Activated CD4-positive, alpha-beta memory T cell treated with anti-CD3 and anti-CD28 coated beads, Interleukin-2, amount 10 ng/mL, durations not matched to agents 7 days and 5 days (primary cell): ENCODE data around the gene GPR142. TPM values are rescaled to one million over a fixed set of nuclear protein-coding genes. Genes with fewer than 3 reads are reported as not detected.
"Not testable (repeated sequence)": the region's sequence is repeated elsewhere in the genome, so short reads cannot be mapped to it uniquely, and the experiment has no call there.

ENCODE experiments used
- CTCF ChIA-PET: fragments of 350-600 bp; sonication (Branson Sonifier 250); formaldehyde crosslinking; loops from one replicate; lab custom pipeline; 2021; ENCODE audit warnings: antibody characterized with exemption, inconsistent platforms; lab: Charles Lee
- POLR2A ChIA-PET: fragments of 350-600 bp; sonication (Branson Sonifier 250); formaldehyde crosslinking; loops from one replicate; lab custom pipeline; 2021; ENCODE audit warnings: antibody characterized with exemption; lab: Charles Lee
- DNase-seq: peaks from one replicate; pipeline ENCODE4 v3.0.0-alpha.2; 2020
- H3K27ac Mint-ChIP-seq: one replicate; pipeline ENCODE4 v1.8.0; 2021; ENCODE audit warnings: mild to moderate bottlenecking, mixed read lengths
- H3K27me3 Mint-ChIP-seq: one replicate; pipeline ENCODE4 v1.8.0; 2021; ENCODE audit warnings: mixed read lengths
- H3K36me3 Mint-ChIP-seq: one replicate; pipeline ENCODE4 v1.8.0; 2021; ENCODE audit warnings: low read depth, mixed read lengths
- H3K4me1 Mint-ChIP-seq: one replicate; pipeline ENCODE4 v1.8.0; 2021; ENCODE audit warnings: mixed read lengths
- H3K4me3 Mint-ChIP-seq: one replicate; pipeline ENCODE4 v1.8.0; 2021; ENCODE audit warnings: mild to moderate bottlenecking, mixed read lengths
- H3K9me3 Mint-ChIP-seq: one replicate; pipeline ENCODE4 v1.8.0; 2021; ENCODE audit warnings: mixed read lengths
- total RNA-seq, 2 experiments: library from RNA; stranded (reverse); gene quantifications; one replicate each; pipeline ENCODE4 v1.2.3, GENCODE V29; 2021

The GPR142 gene
- total RNA-seq, 2 experiments from 2014 or later = 0.15 TPM; not detected in 1

DNA sequence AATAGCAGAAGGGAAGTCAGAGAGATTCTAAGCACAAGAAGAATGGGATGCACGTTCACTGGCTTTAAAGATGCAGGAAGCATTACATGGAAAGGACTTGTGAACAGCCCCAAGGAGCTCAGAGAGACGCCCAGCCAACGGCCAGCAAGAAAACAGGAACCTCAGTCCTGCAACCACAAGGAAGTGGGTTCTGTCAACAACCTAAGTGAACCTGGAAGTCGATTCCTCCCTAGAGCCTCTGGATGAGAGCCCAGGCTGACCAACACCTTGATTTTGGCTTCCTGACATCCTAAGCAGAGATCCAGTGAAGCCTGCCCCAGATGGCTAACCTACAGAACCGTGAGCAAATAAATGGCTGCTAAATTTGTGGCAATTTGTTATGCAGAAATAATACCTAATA lies 24.5 kb downstream of the GPR142 start:
- no peaks in the 10 kb centered on the region for H3K9me3 Mint-ChIP-seq
- H3K4me3 Mint-ChIP-seq = no peak overlapping the region
- CTCF ChIA-PET = interaction anchor here (1.0 to 4.9 kb wide), 3 partner anchors 11 to 100 kb away, joined by 3 to 29 read pairs (median 4); no protein-coding TSS in a partner anchor
- H3K36me3 Mint-ChIP-seq = no peaks in the 10 kb centered on the region
- peaks cover 3% of the 10 kb centered on the region for H3K4me1 Mint-ChIP-seq
- no peak overlapping the region for H3K27ac Mint-ChIP-seq
- POLR2A ChIA-PET = no interaction called here
- H3K27me3 Mint-ChIP-seq = peaks cover 2% of the 10 kb centered on the region
- DNase-seq = no peak

GRCh38 chr17:74392848-74393247 lies 25.5 kb downstream of the GPR142 start:
- DNase-seq = no peak
- peaks cover 5% of the 10 kb centered on the region for H3K27me3 Mint-ChIP-seq
- peaks cover 3% of the 10 kb centered on the region for H3K4me1 Mint-ChIP-seq
- H3K4me3 Mint-ChIP-seq = no peak overlapping the region
- H3K9me3 Mint-ChIP-seq = no peaks in the 10 kb centered on the region
- CTCF ChIA-PET = interaction anchor here (0.6 to 4.9 kb wide), 3 partner anchors 12 to 24 kb away, joined by 3 to 29 read pairs (median 8); no protein-coding TSS in a partner anchor
- H3K36me3 Mint-ChIP-seq = no peaks in the 10 kb centered on the region
- POLR2A ChIA-PET = interaction anchor here (0.7 kb wide), 1 partner anchor 36 kb away, joined by 3 read pairs; no protein-coding TSS in a partner anchor
- H3K27ac Mint-ChIP-seq = no peak overlapping the region

- H3K27ac Mint-ChIP-seq = no peak overlapping the region
- peaks cover 5% of the 10 kb centered on the region for H3K27me3 Mint-ChIP-seq
- POLR2A ChIA-PET = no interaction called here
- H3K36me3 Mint-ChIP-seq = no peaks in the 10 kb centered on the region
- no peaks in the 10 kb centered on the region for H3K9me3 Mint-ChIP-seq
- no peak for DNase-seq
- H3K4me3 Mint-ChIP-seq = no peak overlapping the region
- peaks cover 3% of the 10 kb centered on the region for H3K4me1 Mint-ChIP-seq
- CTCF ChIA-PET = interaction anchor here (0.6 to 4.9 kb wide), 3 partner anchors 13 to 25 kb away, joined by 3 to 29 read pairs (median 8); no protein-coding TSS in a partner anchor
Observed at GRCh38 chr17:74393346-74393942, 26.1 kb downstream of the GPR142 start.

DNA sequence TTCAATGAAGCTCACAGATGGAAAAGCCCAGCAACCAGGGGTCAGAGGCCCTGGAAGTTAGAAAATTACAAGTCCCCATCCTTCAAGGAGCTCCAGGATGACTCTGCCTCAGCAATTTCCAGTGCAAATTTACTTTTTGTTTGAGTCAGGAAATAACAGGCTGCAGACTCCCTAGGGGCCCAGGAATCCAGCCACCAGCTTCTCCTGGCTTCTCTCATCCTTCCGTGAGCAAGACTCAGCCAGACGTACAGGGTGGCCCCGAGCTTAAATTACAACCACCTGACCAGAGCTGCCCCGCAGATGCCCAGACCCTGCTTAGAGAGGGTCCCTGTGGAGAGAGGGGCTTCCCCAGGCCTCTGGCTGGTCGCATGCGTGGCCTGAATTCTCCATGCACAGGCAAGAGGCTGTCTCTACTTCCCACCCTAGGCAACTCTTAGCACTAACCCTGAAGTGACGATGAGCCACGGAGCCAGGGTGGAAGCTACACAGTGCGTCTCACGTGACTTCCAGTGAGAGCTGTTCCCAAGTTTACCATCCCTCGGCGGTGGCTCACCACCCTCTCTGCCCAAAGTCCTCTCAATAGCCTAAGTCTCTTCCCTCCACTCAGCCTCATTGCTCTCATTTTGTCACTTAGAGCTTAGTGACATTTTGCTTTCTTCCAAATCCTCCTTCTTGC lies 27.1 kb downstream of the GPR142 start:
- H3K4me3 Mint-ChIP-seq = no peak overlapping the region
- POLR2A ChIA-PET = no interaction called here
- peaks cover 7% of the 10 kb centered on the region for H3K27me3 Mint-ChIP-seq
- H3K9me3 Mint-ChIP-seq = no peaks in the 10 kb centered on the region
- no peak overlapping the region for H3K27ac Mint-ChIP-seq
- peaks cover 3% of the 10 kb centered on the region for H3K4me1 Mint-ChIP-seq
- no peaks in the 10 kb centered on the region for H3K36me3 Mint-ChIP-seq
- no peak for DNase-seq
- CTCF ChIA-PET = interaction anchor here (0.6 to 4.9 kb wide), 3 partner anchors 14 to 191 kb away, joined by 3 to 29 read pairs (median 3); no protein-coding TSS in a partner anchor

DNA sequence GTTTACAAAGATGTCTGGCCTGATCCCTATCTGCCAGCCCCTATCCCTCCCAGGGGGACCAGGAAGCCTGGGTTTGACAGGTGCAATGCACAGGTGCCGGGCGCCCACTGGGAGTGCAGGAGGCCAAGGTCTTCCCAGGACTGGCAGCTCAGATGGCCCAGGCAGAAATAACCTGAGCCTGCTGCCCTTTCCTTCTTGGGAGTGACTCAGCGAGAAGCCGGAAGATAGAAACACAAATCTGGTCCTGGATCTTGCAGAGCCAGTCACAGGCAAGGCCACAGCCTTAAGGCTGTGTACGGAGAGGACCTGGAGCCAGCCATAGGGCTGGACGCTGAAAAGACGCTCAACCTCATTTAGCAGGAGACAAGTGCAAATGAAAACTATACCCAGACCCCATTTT lies 27.7 kb downstream of the GPR142 start:
- Mint-ChIP-seq H3K4me3 (no peak overlapping the region), H3K27ac (no peak overlapping the region), H3K4me1 (peaks cover 3% of the 10 kb centered on the region), H3K27me3 (peaks cover 13% of the 10 kb centered on the region), H3K36me3 (no peaks in the 10 kb centered on the region), H3K9me3 (no peaks in the 10 kb centered on the region)
- ChIA-PET CTCF (interaction anchor here (0.6 to 4.9 kb wide), 2 partner anchors 14 to 20 kb away, joined by 3 to 29 read pairs; no protein-coding TSS in a partner anchor), POLR2A (no interaction called here)
- DNase-seq = no peak

DNA sequence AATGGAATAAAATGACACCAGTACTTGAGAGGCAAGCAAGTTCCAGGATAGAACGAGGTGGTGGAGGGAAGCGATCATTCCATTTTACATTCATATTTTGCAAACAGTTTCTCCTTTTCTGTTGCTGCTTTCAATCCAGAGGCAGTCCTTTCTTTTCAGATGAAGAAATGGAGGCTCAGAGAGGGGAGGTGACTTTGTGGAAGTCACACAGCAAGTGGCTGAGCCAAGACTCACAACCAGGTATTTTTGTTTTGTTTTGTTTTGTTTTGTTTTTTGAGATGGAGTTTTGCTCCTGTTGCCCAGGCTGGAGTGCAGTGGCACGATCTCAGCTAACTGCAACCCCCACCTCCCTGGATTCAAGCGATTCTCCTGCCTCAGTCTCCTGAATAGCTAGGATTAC lies 29.3 kb downstream of the GPR142 start:
- CTCF ChIA-PET = no interaction called here
- Mint-ChIP-seq H3K27ac (no peak overlapping the region), H3K36me3 (no peaks in the 10 kb centered on the region)

GRCh38 chr17:74402048-74402447 lies 34.7 kb downstream of the GPR142 start:
- peaks cover 22% of the 10 kb centered on the region for H3K27me3 Mint-ChIP-seq
- H3K4me3 Mint-ChIP-seq = no peak overlapping the region
- no peak overlapping the region for H3K27ac Mint-ChIP-seq
- ChIA-PET CTCF (no interaction called here), POLR2A (no interaction called here)
- H3K36me3 Mint-ChIP-seq = no peaks in the 10 kb centered on the region
- H3K9me3 Mint-ChIP-seq = no peaks in the 10 kb centered on the region
- H3K4me1 Mint-ChIP-seq = no peaks in the 10 kb centered on the region
- DNase-seq = no peak

More for the DNA sequence above, 29.3 kb downstream of the GPR142 start:
- Mint-ChIP-seq H3K27me3 (peaks cover 21% of the 10 kb centered on the region), H3K4me3 (no peak overlapping the region), H3K4me1 (peaks cover 1% of the 10 kb centered on the region), H3K9me3 (no peaks in the 10 kb centered on the region)
- POLR2A ChIA-PET = no interaction called here
- DNase-seq = no peak

- no peak overlapping the region for H3K27ac Mint-ChIP-seq
- no peaks in the 10 kb centered on the region for H3K4me1 Mint-ChIP-seq
- no peaks in the 10 kb centered on the region for H3K9me3 Mint-ChIP-seq
- H3K36me3 Mint-ChIP-seq = no peaks in the 10 kb centered on the region
- ChIA-PET POLR2A (no interaction called here), CTCF (interaction anchor here (0.7 kb wide), 2 partner anchors 50 to 104 kb away, joined by 3 to 4 read pairs; no protein-coding TSS in a partner anchor)
- H3K4me3 Mint-ChIP-seq = no peak overlapping the region
- no peak for DNase-seq
- peaks cover 20% of the 10 kb centered on the region for H3K27me3 Mint-ChIP-seq
Observed at GRCh38 chr17:74403512-74404137, 36.3 kb downstream of the GPR142 start.

DNA sequence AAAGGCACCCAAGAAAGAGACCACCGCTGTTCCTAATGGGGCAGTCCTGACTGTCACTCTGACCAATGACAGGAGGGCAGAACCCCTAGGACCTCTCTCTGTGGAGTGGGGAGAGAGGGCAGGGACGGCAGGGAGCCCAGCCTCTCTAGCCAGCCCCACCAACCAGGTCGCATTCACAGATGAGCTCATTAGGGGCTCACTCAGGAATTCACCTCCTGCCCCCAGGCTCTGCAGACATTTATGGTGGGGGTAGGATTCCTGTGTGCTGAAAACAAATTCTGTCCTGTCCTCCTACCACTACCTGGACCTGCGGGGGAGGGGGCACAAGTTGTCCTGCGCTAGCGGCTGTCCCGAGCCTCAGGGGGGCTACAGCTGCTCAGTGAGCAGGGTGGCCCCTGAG lies 36.9 kb downstream of the GPR142 start:
- no peak for DNase-seq
- CTCF ChIA-PET = no interaction called here
- peaks cover 20% of the 10 kb centered on the region for H3K27me3 Mint-ChIP-seq
- no peaks in the 10 kb centered on the region for H3K4me1 Mint-ChIP-seq
- H3K27ac Mint-ChIP-seq = no peak overlapping the region
- H3K4me3 Mint-ChIP-seq = no peak overlapping the region
- no peaks in the 10 kb centered on the region for H3K36me3 Mint-ChIP-seq
- no peaks in the 10 kb centered on the region for H3K9me3 Mint-ChIP-seq
- POLR2A ChIA-PET = no interaction called here

- CTCF ChIA-PET = no interaction called here
- H3K27ac Mint-ChIP-seq = no peak overlapping the region
- H3K36me3 Mint-ChIP-seq = no peaks in the 10 kb centered on the region
- DNase-seq = no peak
- POLR2A ChIA-PET = no interaction called here
- H3K9me3 Mint-ChIP-seq = no peaks in the 10 kb centered on the region
- H3K27me3 Mint-ChIP-seq = peaks cover 14% of the 10 kb centered on the region
- no peak overlapping the region for H3K4me3 Mint-ChIP-seq
- no peaks in the 10 kb centered on the region for H3K4me1 Mint-ChIP-seq
Observed at GRCh38 chr17:74404789-74405188, 37.5 kb downstream of the GPR142 start.

DNA sequence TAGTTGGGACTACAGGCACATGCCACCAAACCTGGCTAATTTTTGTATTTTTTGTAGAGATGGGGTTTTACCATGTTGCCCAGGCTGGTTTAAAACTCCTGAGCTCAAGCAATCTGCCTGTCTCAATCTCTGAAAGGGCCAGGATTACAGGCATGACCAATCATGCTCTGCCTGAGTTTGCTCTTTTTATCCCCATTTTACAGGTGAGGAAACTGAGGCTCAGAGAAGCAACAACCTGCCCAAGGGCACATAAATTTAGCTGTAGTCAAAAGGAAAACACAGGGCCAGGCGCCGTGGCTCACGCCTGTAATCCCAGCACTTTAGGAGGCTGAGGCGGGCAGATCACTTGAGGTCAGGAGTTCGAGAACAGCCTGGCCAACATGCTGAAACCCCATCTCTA lies 38.0 kb downstream of the GPR142 start:
- H3K9me3 Mint-ChIP-seq, H3K27ac Mint-ChIP-seq, POLR2A ChIA-PET: not testable (repeated sequence)

GRCh38 chr17:74407384-74407783 lies 40.1 kb downstream of the GPR142 start:
- Mint-ChIP-seq H3K4me3 (no peak overlapping the region), H3K27ac (no peak overlapping the region), H3K4me1 (no peaks in the 10 kb centered on the region), H3K27me3 (peaks cover 7% of the 10 kb centered on the region), H3K36me3 (no peaks in the 10 kb centered on the region), H3K9me3 (no peaks in the 10 kb centered on the region)
- ChIA-PET POLR2A (no interaction called here), CTCF (interaction anchor here (1.2 kb wide), 1 partner anchor 39 kb away, joined by 3 read pairs; no protein-coding TSS in a partner anchor)
- no peak for DNase-seq

More for the DNA sequence above, 38.0 kb downstream of the GPR142 start:
- H3K4me1 Mint-ChIP-seq, H3K36me3 Mint-ChIP-seq, DNase-seq, CTCF ChIA-PET, H3K27me3 Mint-ChIP-seq, H3K4me3 Mint-ChIP-seq: not testable (repeated sequence)

DNA sequence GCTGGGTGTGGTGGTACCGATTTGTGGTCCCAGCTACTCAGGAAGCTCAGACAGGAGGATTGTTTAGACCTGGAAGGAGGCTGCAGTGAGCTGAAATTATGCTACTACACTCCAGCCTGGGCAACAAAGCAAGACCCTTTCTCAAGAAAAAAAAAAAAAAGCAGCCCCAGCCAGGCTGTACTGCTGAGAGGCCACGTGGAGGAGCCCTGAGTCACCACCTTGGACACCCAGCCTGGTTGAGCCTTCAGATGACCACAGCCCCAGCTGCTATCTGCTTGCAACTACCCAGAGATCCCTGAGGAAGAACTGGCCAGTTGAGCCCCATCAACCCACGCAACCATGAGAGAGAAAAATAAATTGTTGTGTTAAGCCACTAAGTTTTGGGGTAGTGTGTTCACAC lies 41.0 kb downstream of the GPR142 start:
- DNase-seq = no peak
- Mint-ChIP-seq H3K4me1 (no peaks in the 10 kb centered on the region), H3K27me3 (peaks cover 7% of the 10 kb centered on the region), H3K9me3 (no peaks in the 10 kb centered on the region), H3K36me3 (no peaks in the 10 kb centered on the region), H3K4me3 (no peak overlapping the region), H3K27ac (no peak overlapping the region)
- POLR2A ChIA-PET = no interaction called here
- CTCF ChIA-PET = interaction anchor here (1.2 kb wide), 1 partner anchor 40 kb away, joined by 3 read pairs; no protein-coding TSS in a partner anchor
